IPS DF 19.7 (cell line): ENCODE data around the gene SMAD2.
"Not testable (repeated sequence)": the region's sequence is repeated elsewhere in the genome, so short reads cannot be mapped to it uniquely, and the experiment has no call there.

ENCODE experiments used
- DNase-seq: peaks from one replicate; pipeline ENCODE4 v3.0.0-alpha.2; 2013; ENCODE audit warnings: low read depth, low spot score

Gene SMAD2

GRCh38 chr18:47844828-47845498, 85.5 kb downstream of the SMAD2 start:
- DNase-seq, result no peak

- no peak for DNase-seq
These were observed 87.6 kb downstream of the SMAD2 start for GRCh38 chr18:47842836-47843235.

DNA sequence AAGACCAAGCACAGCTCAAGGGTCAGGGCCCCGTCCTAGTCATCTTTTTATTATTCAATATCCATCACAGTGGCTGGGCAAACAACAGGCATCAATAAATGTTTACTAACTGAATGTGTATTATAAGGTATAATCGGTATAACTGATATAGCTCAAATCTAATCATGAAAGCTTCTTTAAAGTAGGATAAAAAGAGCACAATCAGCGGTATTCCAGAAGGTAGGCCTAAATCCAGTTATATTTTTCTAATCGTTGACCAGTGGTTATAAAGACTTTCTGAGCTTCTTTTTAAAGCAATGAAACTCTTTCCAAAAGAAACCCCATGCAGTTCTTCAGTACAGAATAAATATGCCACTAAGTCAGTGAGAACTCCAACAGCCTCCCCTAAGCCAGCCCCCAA, 92.1 kb downstream of the SMAD2 start:
- no peak for DNase-seq

DNA sequence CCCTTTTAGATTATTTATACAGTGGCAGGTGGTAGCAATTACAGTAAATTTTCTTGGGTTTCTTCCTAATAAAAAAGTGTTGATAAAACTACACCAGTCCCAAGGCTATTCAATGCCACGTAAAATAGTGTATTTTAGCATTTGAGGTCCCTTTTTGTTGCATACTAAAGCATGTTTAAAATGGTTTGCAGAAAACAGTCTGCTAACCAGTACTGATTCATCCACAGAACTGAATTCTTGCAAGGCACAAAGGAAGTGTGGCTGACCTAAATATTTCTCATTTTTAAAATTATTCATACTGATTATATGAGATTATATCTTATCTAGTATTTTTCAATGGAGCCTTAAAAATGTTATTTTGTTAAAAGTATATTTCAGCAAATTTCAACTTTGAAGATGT, 98.1 kb downstream of the SMAD2 start:
- no peak for DNase-seq

- DNase-seq, result no peak
These were observed 99.1 kb downstream of the SMAD2 start for GRCh38 chr18:47831351-47831750.

- DNase-seq, result no peak
These were observed 99.7 kb downstream of the SMAD2 start for GRCh38 chr18:47830772-47831171.

DNA sequence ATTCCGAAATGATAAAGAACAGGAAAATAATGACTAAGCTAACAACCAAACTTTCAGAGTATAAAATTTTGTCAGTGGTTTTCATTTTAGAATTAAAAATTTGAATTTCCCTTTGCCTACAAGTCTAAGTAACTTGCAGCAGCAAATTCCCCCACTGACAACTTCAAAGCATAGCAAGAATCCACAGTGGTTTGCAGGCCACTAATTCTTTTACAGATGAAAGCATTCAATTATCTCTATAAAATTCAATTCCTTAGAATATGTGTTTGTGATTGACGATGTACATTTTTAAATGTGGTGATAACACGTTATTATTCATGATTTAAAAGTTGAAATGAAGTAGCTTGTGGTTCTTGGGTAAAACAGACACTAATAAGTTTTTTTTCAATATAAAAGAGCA, 100.6 kb downstream of the SMAD2 start:
- DNase-seq, result no peak

- DNase-seq, result not testable (repeated sequence)
These were observed 102.4 kb downstream of the SMAD2 start for GRCh38 chr18:47828031-47828430.

DNA sequence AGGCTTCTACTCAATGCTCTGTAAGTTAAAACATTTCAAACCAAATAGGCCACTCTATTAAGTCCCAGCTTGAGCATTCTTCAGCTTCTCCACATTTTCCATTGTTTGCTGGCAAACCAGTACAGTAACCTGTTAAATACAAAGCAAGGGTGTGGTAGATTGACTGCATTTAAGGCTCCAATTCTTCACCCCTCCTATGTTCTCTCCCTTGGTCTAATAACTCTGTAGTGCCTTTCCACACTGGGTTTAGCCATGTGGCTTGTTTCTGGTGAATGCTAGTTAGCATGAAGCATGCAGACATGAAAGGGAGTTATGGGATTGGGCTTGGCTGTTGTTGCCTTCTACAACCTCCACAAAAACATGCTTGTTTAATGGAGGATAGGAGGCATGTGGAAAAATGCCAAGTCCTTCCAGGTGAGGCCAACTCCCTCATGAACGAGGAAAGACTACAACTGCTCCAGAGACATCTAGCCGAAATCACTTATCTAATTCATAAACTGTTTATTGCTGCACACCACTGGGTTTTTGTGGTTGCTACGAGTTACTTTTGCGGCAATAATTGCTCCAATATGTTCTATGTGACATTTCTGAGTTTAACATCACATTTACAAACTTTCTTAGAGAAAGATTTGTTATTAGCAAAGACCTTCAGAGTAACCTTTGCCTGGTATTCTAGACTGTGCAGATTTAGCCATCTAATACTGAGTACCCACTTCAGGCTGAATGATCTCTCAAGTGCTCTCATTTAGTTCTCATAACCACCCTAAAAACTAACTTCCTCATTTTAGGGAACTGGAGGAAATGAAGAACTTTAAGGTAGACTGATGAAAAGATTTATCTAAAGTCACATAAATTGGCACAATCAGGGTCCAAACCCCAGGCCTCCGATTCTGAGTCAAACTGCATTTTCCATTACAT, 104.0 kb downstream of the SMAD2 start:
- no peak for DNase-seq

GRCh38 chr18:47821314-47821713, 109.1 kb downstream of the SMAD2 start:
- DNase-seq, result no peak

- no peak for DNase-seq
These were observed 112.7 kb downstream of the SMAD2 start for GRCh38 chr18:47817795-47818077.

- DNase-seq, result no peak
These were observed 113.3 kb downstream of the SMAD2 start for GRCh38 chr18:47817017-47817794.

- DNase-seq, result no peak
These were observed 114.8 kb downstream of the SMAD2 start for GRCh38 chr18:47815486-47816270.

GRCh38 chr18:47809420-47809819, 121.0 kb downstream of the SMAD2 start:
- no peak for DNase-seq

DNA sequence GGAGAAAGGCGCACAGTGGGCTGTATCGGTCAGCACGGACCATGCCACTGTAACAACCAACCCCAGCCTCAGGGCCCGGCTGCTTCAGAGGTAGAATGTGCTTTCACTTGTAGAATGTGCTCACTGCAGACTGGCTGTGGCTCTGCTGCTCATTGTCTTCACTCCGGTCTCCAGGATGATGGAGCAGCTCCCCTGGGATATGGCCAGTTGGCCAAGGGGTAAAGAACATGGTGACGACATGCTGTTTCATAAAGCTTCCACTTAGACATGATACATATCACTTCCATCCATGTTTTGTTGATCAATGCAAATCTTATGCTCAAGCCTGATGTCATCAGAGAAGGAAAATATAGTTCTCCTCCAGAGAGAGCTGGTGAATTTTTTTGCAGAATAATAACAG, 127.7 kb downstream of the SMAD2 start:
- no peak for DNase-seq

DNA sequence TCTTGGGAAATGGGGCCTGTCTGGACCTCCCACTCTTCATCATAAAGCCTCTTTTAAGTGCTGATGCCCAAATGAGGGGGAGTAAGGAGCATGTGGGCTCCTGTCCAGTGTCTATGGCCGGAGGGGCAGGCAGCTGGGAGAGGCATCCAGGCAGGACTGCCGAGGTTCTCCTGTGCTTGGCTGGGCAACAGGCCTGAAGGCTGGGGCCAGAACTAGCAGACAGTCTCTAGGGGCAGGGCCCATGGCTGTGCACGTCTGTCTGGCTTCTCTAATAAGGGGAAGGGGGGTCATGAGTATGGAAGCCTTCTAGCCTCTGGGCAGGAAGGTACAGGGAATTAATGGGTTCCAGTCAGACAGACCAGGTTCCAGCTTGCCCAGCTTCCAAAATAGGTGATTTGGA, 128.6 kb downstream of the SMAD2 start:
- no peak for DNase-seq

GRCh38 chr18:47800756-47801155, 129.7 kb downstream of the SMAD2 start:
- no peak for DNase-seq

GRCh38 chr18:47800248-47800647, 130.2 kb downstream of the SMAD2 start:
- DNase-seq, result no peak

DNA sequence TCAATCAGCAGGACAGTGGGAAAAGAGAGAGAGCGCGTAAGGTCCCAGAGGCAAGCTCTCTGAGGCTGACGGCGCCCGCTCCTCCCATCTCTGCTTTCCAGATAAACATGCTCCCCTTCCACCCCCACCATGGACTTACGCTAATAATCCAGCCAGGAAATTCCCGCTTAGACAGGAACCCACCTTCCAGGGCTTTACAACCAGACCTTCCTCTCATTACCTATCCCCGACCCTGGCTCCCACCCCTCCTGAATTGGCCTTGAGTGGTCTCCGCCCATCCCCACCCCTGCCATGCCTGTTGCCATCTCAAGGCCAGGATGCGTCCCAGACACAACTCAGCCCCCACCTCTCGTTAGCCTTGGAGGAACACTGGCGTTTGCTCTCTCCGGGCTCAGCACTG, 131.1 kb downstream of the SMAD2 start:
- no peak for DNase-seq

DNA sequence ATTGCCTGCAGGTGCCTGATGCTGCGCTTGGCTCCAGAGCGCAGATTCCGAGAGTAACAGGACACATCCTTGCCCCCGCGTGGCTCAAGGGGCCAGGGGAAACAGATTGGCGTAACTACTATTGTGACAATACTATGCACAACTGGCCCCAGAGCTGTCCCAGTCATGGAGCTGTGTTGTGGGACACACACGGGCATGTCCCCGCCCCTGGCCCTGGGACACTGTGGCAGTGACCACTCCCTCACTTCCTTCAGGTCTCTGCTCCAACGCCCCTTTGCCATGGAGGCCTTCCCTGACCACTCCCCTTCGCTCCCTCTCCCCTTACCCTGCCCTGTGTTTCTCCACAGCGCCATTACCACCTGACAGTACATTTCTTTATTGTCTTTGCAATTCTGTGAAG, 132.1 kb downstream of the SMAD2 start:
- no peak for DNase-seq

DNA sequence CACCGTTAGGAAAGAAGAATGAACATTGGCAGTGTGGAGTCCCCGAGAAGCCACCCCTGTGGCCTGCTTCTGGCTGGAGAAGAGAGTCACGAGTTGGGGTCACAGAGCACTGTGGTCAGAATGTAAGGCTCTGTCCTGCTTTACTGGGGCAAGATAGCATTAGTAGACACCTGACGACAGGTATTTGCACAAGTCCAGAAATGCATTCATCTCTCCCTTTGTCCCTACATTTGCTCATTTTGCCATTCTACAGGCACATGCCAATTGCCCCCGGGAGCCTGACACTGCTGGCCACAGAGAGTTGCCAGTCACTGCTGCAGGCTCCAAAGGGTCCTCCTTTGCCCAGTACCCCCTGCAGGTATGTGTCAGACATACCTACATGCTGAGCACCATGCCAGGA, 133.3 kb downstream of the SMAD2 start:
- DNase-seq, result no peak

DNA sequence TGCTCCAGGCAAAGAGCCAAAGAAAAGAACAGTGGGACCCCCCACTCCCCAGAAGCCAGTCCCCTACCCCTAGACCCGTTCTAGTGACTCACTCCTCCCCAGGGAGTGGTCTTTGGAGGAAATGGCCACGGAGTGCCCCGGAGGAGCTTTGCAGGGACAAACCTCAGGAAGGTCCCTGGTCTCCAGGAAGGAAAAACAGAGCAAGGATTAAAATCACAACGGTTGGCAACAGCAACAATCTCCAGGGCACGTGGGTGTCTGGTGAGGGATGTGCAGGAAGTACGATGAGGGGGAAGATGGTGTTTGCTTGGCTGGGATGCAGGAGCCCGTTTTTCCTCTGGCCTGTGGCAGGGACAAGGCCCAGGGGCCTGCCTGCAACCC, 135.0 kb downstream of the SMAD2 start:
- DNase-seq, result no peak
